GM18873 (cell line): Measurements from ENCODE around the gene WSCD1.

Source experiments
- ATAC-seq: cut with Tn5 transposase; IDR thresholded peaks from one replicate; pipeline ENCODE4 v1.9.1; 2021; ENCODE audit warnings: mild to moderate bottlenecking, moderate library complexity, moderate number of reproducible peaks; ENCODE audit not compliant: unreplicated experiment, low FRiP score

Gene WSCD1

GRCh38 chr17:6104956-6105648, 34.9 kb downstream of the WSCD1 start:
- ATAC-seq = no peak

DNA sequence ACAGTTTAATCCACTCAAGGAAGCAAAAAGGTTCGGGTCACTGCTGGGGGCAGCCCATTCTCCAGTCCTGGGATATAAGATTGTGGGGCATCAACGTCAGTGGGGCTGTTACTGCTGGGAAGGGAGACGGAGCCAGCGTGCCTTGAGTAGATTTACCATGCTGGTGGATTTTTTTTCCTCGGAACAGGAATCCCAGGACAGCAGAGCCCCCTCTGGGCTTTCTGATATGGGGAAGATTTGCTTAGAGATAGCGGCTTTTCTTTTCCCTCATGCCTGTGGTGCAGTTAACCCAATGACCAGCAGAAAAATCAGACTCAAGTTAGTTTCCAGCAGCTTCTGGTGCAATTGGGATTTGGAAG, 35.4 kb downstream of the WSCD1 start:
- ATAC-seq = no peak

DNA sequence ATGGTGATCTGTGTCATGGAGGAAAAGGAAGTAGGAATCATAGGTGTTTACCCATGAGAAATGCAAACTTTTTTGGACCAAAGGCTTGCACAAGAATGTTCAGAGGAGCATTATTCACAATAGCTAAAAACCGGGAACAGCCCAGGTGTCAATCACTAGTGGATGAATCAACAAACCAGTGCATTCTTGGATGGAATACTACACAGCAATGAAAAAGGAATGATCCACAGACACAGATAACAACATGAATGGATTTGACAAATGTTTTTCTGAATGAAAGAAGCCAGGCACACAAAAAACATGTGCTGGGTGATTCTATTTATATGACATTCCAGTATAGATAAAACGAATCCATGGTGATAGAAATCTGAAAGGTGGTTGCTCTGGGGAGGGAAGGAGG, 36.0 kb downstream of the WSCD1 start:
- no peak for ATAC-seq

- no peak for ATAC-seq
Observed at GRCh38 chr17:6107791-6108190, 37.6 kb downstream of the WSCD1 start.

- no peak for ATAC-seq
Observed at GRCh38 chr17:6108382-6108781, 38.2 kb downstream of the WSCD1 start.

- ATAC-seq = no peak
Observed at GRCh38 chr17:6108987-6109386, 38.8 kb downstream of the WSCD1 start.

GRCh38 chr17:6109536-6109935, 39.4 kb downstream of the WSCD1 start:
- no peak for ATAC-seq

- ATAC-seq = no peak
Observed at GRCh38 chr17:6110088-6110487, 39.9 kb downstream of the WSCD1 start.

- ATAC-seq = no peak
Observed at GRCh38 chr17:6110592-6110991, 40.4 kb downstream of the WSCD1 start.

DNA sequence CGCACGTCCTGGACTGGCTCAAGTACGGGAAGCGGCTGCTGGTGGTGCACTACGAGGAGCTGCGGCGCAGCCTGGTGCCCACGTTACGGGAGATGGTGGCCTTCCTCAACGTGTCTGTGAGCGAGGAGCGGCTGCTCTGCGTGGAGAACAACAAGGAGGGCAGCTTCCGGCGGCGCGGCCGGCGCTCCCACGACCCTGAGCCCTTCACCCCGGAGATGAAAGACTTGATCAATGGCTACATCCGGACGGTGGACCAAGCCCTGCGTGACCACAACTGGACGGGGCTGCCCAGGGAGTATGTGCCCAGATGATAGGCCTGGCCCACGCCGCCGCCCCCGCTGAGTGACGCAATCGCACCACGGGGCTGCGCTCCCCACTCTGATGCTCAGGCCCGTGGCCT, 50.2 kb downstream of the WSCD1 start:
- ATAC-seq = no peak

DNA sequence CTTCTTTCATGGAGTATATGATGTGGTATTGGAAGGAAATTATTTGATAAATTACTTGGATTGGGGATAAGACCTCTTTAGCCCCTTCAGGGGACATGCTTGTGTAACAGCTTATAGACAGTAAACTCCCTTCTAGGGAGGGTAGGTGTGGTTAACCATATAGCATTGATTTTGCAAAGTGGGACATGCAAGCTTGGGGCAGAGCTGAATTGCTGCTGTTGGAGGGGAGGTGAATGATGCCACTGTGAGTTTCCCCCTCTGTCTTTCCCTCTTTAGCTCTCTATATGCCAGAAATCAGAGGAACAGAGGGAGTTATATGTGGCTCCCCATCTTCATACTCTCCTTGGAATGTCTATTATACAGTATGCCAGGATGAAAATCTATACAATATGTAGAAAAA, 54.7 kb downstream of the WSCD1 start:
- ATAC-seq = no peak

DNA sequence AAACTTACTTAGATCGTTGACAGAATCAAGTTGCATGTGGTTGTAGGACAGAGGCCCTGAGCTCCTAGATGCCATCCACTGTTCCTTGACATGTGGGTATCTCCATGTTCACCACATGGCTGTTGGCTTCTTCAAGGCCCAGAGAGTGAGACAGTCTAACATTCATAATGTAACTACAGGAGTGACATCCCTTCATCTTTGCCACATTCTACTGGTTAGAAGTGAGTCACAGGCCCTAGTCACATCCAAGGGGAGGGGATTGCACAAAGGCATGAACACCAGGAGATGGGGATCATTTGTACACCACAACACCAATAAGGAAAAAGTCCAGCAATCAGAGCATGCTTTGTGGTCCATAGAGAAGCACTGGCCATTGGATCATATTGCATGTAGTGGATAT, 56.6 kb downstream of the WSCD1 start:
- ATAC-seq = no peak

- ATAC-seq = no peak
Observed at GRCh38 chr17:6134721-6135120, 64.5 kb downstream of the WSCD1 start.

DNA sequence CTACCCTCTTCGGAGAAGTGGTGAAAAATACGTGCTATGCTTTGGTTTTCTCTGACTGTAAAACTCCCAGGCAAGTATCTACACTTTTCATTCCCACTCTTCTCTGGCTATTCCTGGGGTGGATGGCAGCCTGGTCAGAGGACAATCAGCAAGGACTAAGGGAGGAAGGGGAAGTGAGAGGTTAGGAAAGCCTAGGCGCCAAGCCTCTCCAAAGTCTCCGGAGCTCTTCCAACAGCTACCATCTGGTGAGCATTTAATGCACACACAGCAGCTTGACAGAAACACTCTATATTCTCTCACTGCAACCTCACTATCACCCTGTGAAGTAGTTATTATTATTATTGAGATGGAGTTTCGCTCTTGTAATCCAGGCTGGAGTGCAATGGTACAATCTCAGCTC, 65.1 kb downstream of the WSCD1 start:
- no peak for ATAC-seq

- no peak for ATAC-seq
Observed at GRCh38 chr17:6135996-6136395, 65.8 kb downstream of the WSCD1 start.

- no peak for ATAC-seq
Observed at GRCh38 chr17:6137716-6138502, 67.7 kb downstream of the WSCD1 start.

DNA sequence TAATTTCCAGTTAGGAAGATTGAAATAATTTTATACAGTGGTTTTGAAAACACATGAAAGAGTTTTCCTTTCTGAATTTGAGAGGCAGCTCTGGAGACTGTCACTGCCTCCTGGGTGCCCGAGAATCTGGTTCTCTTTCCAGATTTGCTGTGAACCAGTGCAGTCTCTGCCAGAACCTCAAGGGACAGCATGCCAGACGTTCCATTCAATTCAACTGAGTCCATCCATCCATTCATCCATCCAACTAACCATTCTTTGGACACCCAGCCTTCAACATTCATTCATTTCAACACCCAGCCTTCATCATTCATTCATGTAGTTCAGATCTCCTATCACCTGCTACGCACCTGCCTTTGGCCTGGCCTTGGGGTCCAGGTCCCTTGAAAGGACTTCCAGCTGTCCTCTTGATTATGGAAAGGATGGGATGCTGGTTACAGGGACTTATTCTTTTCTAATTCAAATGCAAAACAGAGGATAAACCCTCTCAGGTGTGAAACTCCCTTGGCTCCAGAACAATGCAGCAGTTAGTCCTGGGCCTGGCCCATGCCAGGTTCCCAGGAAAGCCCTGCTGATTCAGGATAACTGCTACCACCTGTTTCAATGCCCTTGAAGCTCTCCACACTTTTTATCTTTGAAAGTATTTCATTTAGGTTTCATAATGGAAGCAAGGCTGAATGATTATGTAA, 68.7 kb downstream of the WSCD1 start:
- ATAC-seq = no peak

- ATAC-seq = no peak
Observed at GRCh38 chr17:6139447-6139832, 69.3 kb downstream of the WSCD1 start.

DNA sequence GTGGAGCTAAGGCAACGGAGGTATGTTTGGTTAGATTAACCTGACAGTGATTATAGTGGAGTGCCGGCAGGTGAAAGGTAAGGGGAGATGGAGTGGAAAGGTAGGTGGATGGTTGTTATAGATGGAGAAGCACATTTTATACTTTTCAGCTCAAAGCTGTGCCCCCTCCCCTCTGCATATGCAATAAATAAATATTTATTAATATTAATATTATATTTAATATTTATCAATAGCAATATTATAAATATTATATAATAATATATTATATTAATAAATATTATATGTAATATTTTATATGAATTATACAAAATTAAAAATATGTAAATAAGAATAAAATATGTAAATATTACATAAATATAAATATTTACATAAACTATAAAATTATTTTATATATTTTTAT, 70.0 kb downstream of the WSCD1 start:
- no peak for ATAC-seq

DNA sequence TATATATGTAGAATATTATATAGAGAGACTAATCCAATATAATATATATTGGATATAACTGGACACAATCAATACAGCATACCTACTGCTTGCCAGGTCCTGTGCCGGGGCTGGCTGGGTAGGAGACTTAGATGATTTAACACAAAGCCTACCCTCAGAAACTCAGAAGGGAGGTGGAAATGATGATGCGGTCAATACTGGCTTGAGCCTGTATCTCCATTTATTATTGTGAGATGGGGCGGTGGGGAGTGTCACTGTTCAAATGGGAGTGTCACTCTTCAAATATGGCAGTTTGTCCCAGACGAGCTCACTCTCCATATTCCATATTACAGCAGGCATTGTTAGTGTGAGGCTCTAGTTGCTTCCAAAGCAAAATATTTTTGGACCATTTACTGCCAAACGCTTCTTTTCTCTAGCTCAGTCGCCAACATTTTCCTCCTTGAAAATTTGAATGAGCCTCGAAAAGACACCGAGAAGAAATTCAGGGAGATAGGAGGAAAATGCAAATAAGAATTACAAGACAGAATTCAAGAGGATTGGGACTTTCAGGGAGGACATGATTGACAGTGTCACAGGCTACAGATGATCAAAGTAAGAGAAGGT, 70.7 kb downstream of the WSCD1 start:
- ATAC-seq = no peak

DNA sequence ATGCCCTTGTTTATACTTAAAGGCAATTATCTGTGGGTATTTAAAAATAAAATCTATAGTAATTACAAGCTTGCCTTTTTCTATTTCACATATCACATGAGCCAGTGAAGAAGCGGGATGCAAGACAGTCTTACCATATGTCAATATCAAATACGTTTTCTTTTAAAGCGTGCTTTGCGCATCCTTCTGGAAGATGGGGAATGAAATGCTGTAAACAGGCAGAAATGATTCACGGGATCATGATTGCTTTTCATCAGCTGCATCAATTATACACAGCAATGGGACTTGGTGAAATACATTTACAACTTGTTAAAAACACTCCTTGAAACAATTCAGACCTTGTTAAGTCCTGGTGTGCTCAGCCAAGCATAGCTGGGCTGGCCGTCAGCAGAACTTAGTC, 72.5 kb downstream of the WSCD1 start:
- no peak for ATAC-seq
